Neuronal stem cell (in vitro differentiated cells): ENCODE data around the gene ZFPL1.

Experiments used
- DNase-seq: peaks from one replicate; pipeline ENCODE4 v3.0.0-alpha.2; 2013; ENCODE audit warnings: low spot score
- H2AFZ ChIP-seq: one replicate; pipeline ENCODE4 v1.6.1; 2013; ENCODE audit warnings: mild to moderate bottlenecking, low read length, inconsistent platforms
- H2AK5ac ChIP-seq: 2 replicates; pipeline ENCODE4 v1.6.1; 2013; ENCODE audit warnings: low read depth, mild to moderate bottlenecking, inconsistent platforms, low read length, moderate library complexity, mixed read lengths
- H2BK120ac ChIP-seq: 2 replicates; pipeline ENCODE4 v1.6.1; 2013; ENCODE audit warnings: low read depth, mild to moderate bottlenecking, inconsistent platforms, low read length, moderate library complexity, mixed read lengths
- H2BK12ac ChIP-seq: one replicate; pipeline ENCODE4 v1.6.1; 2013; ENCODE audit warnings: low read length, inconsistent platforms
- H2BK15ac ChIP-seq: 2 replicates; pipeline ENCODE4 v1.6.1; 2013; ENCODE audit warnings: mild to moderate bottlenecking, low read length, inconsistent platforms, mixed read lengths
- H2BK5ac ChIP-seq: one replicate; pipeline ENCODE4 v1.6.1; 2013; ENCODE audit warnings: inconsistent platforms, mild to moderate bottlenecking, low read length, moderate library complexity
- H3K14ac ChIP-seq: one replicate; pipeline ENCODE4 v1.6.1; 2013; ENCODE audit warnings: low read length, inconsistent platforms
- H3K18ac ChIP-seq: 2 replicates; pipeline ENCODE4 v1.6.1; 2013; ENCODE audit warnings: low read length, inconsistent platforms
- H3K23ac ChIP-seq: 2 replicates; pipeline ENCODE4 v1.6.1; 2013; ENCODE audit warnings: low read depth, mild to moderate bottlenecking, mixed read lengths, low read length, inconsistent platforms; ENCODE audit not compliant: poor library complexity
- H3K27ac ChIP-seq: replicated peaks from 3 replicates; pipeline ENCODE4 v1.5.1; 2013; ENCODE audit warnings: low read length, inconsistent platforms
- H3K27me3 ChIP-seq, 3 experiments: 2 replicates each; pipeline ENCODE4 v1.6.1; 2013; ENCODE audit warnings: low read length in 3 of 3, mild to moderate bottlenecking in 2 of 3, inconsistent platforms in 1 of 3, low read depth in 1 of 3, mixed read lengths in 1 of 3, moderate library complexity in 1 of 3; ENCODE audit not compliant: control insufficient read depth in 3 of 3, insufficient read depth in 3 of 3
- H3K36me3 ChIP-seq, 2 donors: replicated peaks in 1 of 2; 2 replicates each; pipeline ENCODE4 v1.6.1; 2013; ENCODE audit warnings: low read length in 2 of 2; ENCODE audit not compliant: control insufficient read depth in 2 of 2, insufficient read depth in 2 of 2
- H3K4ac ChIP-seq: 2 replicates; pipeline ENCODE4 v1.6.1; 2013; ENCODE audit warnings: inconsistent platforms, mild to moderate bottlenecking, low read length, moderate library complexity
- H3K4me1 ChIP-seq, 2 donors: 1 replicate in 1 of 2; 2 replicates in 1 of 2; pipeline ENCODE4 v1.6.1; 2013; ENCODE audit warnings: low read length in 2 of 2, low read depth in 1 of 2; ENCODE audit not compliant: control insufficient read depth in 2 of 2, insufficient read depth in 1 of 2
- H3K4me2 ChIP-seq: one replicate; pipeline ENCODE4 v1.6.1; 2013; ENCODE audit warnings: mild to moderate bottlenecking, low read length, inconsistent platforms; ENCODE audit not compliant: insufficient read depth, poor library complexity, severe bottlenecking
- H3K4me3 ChIP-seq, 2 donors: 2 replicates each; pipeline ENCODE4 v1.5.1; 2013; ENCODE audit warnings: low read length in 2 of 2, mild to moderate bottlenecking in 2 of 2, inconsistent platforms in 1 of 2, moderate library complexity in 1 of 2
- H3K79me1 ChIP-seq: one replicate; pipeline ENCODE4 v1.6.1; 2013; ENCODE audit warnings: low read depth, mild to moderate bottlenecking, inconsistent platforms, low read length, moderate library complexity
- H3K9ac ChIP-seq: one replicate; pipeline ENCODE4 v1.6.1; 2013; ENCODE audit warnings: mild to moderate bottlenecking, low read depth, low read length, inconsistent platforms; ENCODE audit not compliant: poor library complexity
- H3K9me3 ChIP-seq, 2 donors: replicated peaks in 1 of 2; 2 replicates each; pipeline versions ENCODE3 to v1.6.1; 2013; ENCODE audit warnings: low read length in 2 of 2, mild to moderate bottlenecking in 2 of 2, inconsistent platforms in 1 of 2, low read depth in 1 of 2, mixed read lengths in 1 of 2, moderate library complexity in 1 of 2; ENCODE audit not compliant: control insufficient read depth in 2 of 2, insufficient read depth in 1 of 2
- H4K8ac ChIP-seq: one replicate; pipeline ENCODE4 v1.6.1; 2013; ENCODE audit warnings: low read depth, mild to moderate bottlenecking, inconsistent platforms, low read length, moderate library complexity
- H4K91ac ChIP-seq: one replicate; pipeline ENCODE4 v1.6.1; 2013; ENCODE audit warnings: low read length, low read depth, mild to moderate bottlenecking, inconsistent platforms; ENCODE audit not compliant: poor library complexity
- WGBS, 2 donors: extraction: QIAGEN DNeasy Blood & Tissue Kit; methylation state at CpG; one replicate each; pipeline ENCODE4 v1.1.7; 2013; ENCODE audit warnings: missing lambda C conversion rate in 2 of 2, mixed read lengths in 1 of 2; ENCODE audit not compliant: insufficient read length in 2 of 2, insufficient replicate concordance in 1 of 2; ENCODE audit errors: extremely low coverage in 2 of 2; 5-methylcytosine and 5-hydroxymethylcytosine counted together

The ZFPL1 gene

DNA sequence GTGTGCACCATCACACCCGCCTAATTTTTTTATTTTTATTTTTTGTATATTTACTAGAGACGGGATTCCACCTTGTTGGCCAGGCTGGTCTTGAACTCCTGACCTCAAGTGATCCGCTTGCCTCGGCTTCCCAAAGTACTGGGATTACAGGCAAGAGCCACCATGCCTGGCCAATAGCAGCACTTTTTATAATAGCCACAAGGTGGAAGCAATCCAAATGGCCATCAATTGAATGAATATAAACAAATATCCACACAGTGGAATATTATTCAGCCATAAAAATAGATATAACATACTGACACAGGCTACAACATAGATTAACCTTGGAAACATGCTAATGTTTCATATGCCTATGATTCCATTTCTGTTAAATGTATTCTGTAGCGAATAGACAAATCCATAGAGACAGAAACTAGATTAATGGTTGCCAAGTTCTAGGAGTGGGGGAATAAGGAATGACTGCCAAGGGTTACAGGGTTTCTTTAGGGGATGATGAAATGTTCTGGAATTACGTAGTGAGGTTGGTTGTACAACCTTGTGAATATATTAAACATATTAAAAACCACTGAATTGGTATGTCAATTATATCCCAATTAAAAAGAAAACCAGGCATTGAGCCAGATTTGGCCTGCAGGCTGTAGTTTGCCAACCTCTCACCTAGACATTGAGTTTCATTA lies 16.8 kb downstream of the ZFPL1 start:
- Histone ChIP-seq H3K14ac (no peak overlapping the region), H2BK5ac (no peak overlapping the region), H3K4me1 (peaks cover 2 to 6% of the 10 kb centered on the region in 2 donors), H3K27ac (no peak overlapping the region), H3K4me3 (no peak overlapping the region), H3K9me3 (no peaks in the 10 kb centered on the region), H3K23ac (no peak overlapping the region), H2BK12ac (no peak overlapping the region), H3K9ac (no peak overlapping the region), H2BK120ac (no peak overlapping the region), H4K8ac (no peak overlapping the region), H3K4ac (no peak overlapping the region), H2AK5ac (no peak overlapping the region), H3K27me3 (no peaks in the 10 kb centered on the region), H4K91ac (no peak overlapping the region), H3K18ac (no peak overlapping the region), H3K79me1 (peaks cover 3% of the 10 kb centered on the region), H2BK15ac (no peak overlapping the region), H3K36me3 (peaks cover 3 to 15% of the 10 kb centered on the region in 2 donors), H3K4me2 (no peak overlapping the region), H2AFZ (no peak overlapping the region)
- WGBS, 2 donors, result no CpG with 5 or more reads among the region's 6 CpGs
- no peak for DNase-seq

DNA sequence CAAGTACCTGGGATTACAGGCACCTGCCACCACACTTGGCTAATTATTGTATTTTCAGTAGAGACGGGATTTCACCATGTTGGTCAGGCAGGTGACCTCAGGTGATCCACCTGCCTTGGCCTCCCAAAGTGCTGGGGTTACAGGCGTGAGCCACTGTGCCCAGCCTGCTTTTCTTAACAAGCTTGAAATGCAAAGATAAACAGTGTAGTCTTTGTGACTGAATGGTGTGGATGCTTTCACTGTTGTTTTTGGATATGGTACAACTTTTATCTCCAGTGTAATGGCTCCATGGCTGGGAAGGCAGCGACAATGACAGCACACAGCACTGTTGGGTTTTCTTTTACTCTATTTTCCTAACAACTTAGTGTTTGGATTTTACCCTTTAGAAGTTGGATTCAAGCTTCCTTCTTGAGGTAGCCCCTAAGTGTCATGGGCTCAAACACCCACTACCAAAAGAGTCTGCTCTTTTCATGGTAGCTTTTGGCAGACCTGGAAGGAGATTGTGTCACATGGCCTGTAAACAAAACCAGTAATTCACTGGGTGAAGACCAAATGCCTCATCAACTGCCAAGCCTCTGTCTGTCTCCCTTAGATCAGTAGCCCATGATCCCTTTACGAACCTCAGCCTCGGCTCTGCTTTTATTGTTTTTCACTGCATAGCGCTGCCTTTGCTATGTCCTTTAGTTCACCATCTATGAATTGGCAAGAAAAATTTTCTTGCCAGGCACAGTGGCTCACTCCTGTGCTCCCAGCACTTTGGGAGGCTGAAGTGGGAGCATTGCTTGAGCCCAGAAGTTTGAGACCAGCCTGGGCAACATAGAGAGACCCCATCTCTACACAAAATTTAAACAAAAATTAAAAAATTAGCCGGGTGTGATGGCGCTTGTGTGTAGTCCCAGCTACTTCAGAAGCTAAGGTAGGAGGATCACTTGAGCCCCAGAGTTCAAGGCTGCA lies 18.4 kb downstream of the ZFPL1 start:
- Histone ChIP-seq H3K18ac (no peak overlapping the region), H2AK5ac (no peak overlapping the region), H2BK12ac (no peak overlapping the region), H4K8ac (no peak overlapping the region), H4K91ac (no peak overlapping the region), H3K4ac (no peak overlapping the region), H3K4me3 (no peak overlapping the region), H2BK5ac (no peak overlapping the region), H3K4me1 (no peaks in the 10 kb centered on the region), H3K23ac (no peak overlapping the region), H3K27me3 (no peaks in the 10 kb centered on the region), H3K9ac (no peak overlapping the region), H3K14ac (no peak overlapping the region), H2BK15ac (no peak overlapping the region), H3K79me1 (peaks cover 1% of the 10 kb centered on the region), H2AFZ (no peak overlapping the region), H2BK120ac (no peak overlapping the region), H3K27ac (no peak overlapping the region), H3K9me3 (no peaks in the 10 kb centered on the region), H3K4me2 (no peak overlapping the region), H3K36me3 (peaks cover 3 to 17% of the 10 kb centered on the region in 2 donors)
- WGBS, 2 donors, result no CpG with 5 or more reads among the region's 8 CpGs
- DNase-seq, result no peak

DNA sequence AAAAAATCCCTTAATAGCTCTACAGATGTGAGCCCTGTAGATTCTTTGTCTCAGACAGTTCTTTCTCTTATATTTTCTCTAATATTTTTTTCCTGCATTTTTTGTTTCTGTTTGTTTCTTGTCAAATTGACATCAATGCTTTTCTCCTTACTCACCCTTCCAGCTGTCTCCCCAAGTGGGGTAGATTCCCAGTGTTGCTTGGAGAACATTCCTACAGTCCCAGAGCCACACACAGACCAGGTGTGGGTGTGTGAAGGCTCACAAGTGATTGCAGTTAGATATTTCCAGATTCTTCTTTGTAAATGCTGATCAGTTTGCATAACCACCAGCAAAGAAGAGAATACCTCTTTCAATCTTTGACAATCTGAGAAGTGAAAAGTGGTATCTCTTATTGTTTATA lies 19.5 kb downstream of the ZFPL1 start:
- Histone ChIP-seq H3K4me3 (no peak overlapping the region), H3K9me3 (no peaks in the 10 kb centered on the region), H2BK15ac (no peak overlapping the region), H3K27ac (no peak overlapping the region), H4K8ac (no peak overlapping the region), H2BK5ac (no peak overlapping the region), H3K18ac (no peak overlapping the region), H3K27me3 (no peaks in the 10 kb centered on the region), H4K91ac (no peak overlapping the region), H3K36me3 (peaks cover 2 to 18% of the 10 kb centered on the region in 2 donors), H3K4me1 (no peaks in the 10 kb centered on the region), H2BK120ac (no peak overlapping the region), H3K14ac (no peak overlapping the region), H3K9ac (no peak overlapping the region), H2AFZ (no peak overlapping the region), H3K79me1 (peaks cover 1% of the 10 kb centered on the region), H3K4ac (no peak overlapping the region), H3K4me2 (no peak overlapping the region), H2BK12ac (no peak overlapping the region), H2AK5ac (no peak overlapping the region), H3K23ac (no peak overlapping the region)
- no peak for DNase-seq

DNA sequence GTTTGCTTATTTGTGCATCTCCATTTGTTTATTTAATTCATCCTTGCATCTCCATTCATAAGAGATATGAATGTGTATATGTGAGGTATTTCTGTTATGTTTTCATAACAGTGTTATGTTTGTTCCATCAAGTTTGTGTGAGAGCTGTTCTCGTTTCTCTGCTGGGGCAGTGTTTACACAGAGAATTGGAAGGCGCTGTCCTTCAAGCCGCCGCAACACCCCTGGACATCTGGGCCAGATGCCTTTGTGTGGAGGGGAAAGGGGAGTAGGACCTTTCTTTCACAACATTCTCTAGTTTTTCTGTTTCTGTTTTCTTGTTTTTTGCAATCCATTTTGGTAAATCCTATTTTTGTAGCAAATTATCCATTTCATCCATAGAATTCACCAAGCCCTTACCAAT lies 20.6 kb downstream of the ZFPL1 start:
- no peak overlapping the region for H2BK5ac ChIP-seq
- H4K91ac ChIP-seq, result no peak overlapping the region
- no peak overlapping the region for H4K8ac ChIP-seq
- no peak overlapping the region for H3K4ac ChIP-seq
- no peak overlapping the region for H3K14ac ChIP-seq
- no peak overlapping the region for H3K23ac ChIP-seq
- H3K4me2 ChIP-seq, result no peak overlapping the region
- peaks cover 6 to 24% of the 10 kb centered on the region in 2 donors for H3K36me3 ChIP-seq
- H2AK5ac ChIP-seq, result no peak overlapping the region
- H3K4me1 ChIP-seq, result no peaks in the 10 kb centered on the region
- no peak overlapping the region for H2BK12ac ChIP-seq
- H3K18ac ChIP-seq, result no peak overlapping the region
- no peak overlapping the region for H2BK15ac ChIP-seq
- H3K4me3 ChIP-seq, result no peak overlapping the region
- H2BK120ac ChIP-seq, result no peak overlapping the region
- H3K27ac ChIP-seq, result no peak overlapping the region
- H2AFZ ChIP-seq, result no peak overlapping the region
- H3K9me3 ChIP-seq, result no peaks in the 10 kb centered on the region
- H3K9ac ChIP-seq, result no peak overlapping the region
- H3K27me3 ChIP-seq, result no peaks in the 10 kb centered on the region
- WGBS, 2 donors, result no CpG with 5 or more reads among the region's 4 CpGs
- peaks cover 1% of the 10 kb centered on the region for H3K79me1 ChIP-seq
- DNase-seq, result no peak
